ENCODE results near the gene MYH11. TPM values are rescaled to one million over a fixed set of nuclear protein-coding genes. Genes with fewer than 3 reads are reported as not detected.

The MYH11 gene
- polyA plus RNA-seq, 3 donors, result 0.06 TPM; not detected in 2

GRCh38 chr16:15822957-15823356 lies 33.9 kb downstream of the MYH11 start:
- Histone ChIP-seq H3K4me1 (ENCODE audit: control insufficient read depth in 1 of 2, insufficient read depth in 2 of 2, low read length in 2 of 2) (no peaks in the 10 kb centered on the region), H3K9me3 (replicated peaks in 1 of 2; ENCODE audit: control insufficient read depth in 1 of 2, insufficient read depth in 1 of 2, low read length in 2 of 2) (no peaks in the 10 kb centered on the region), H3K79me2 (ENCODE audit: insufficient read depth, low read length) (no peaks in the 10 kb centered on the region), H3K9ac (ENCODE audit: insufficient read depth, low read length, poor library complexity, severe bottlenecking) (no peak overlapping the region), H2AFZ (ENCODE audit: insufficient read depth, low read depth, low read length, poor library complexity, severe bottlenecking) (no peak overlapping the region), H3K27me3 (ENCODE audit: control insufficient read depth in 2 of 2, insufficient read depth in 2 of 2, low read length in 2 of 2) (no peaks in the 10 kb centered on the region), H3K36me3 (replicated peaks in 1 of 2; ENCODE audit: control insufficient read depth in 1 of 2, insufficient read depth in 2 of 2, low read length in 2 of 2) (no peaks in the 10 kb centered on the region), H3K4me2 (replicated peaks; ENCODE audit: extremely low read depth, low read length, poor library complexity, severe bottlenecking) (no peak overlapping the region), H3K27ac (ENCODE audit: low read depth in 1 of 2, low read length in 2 of 2) (no peak overlapping the region), H4K20me1 (ENCODE audit: insufficient read depth, low read length) (no peaks in the 10 kb centered on the region), H3K4me3 (replicated peaks in 1 of 3; ENCODE audit: low read depth in 2 of 3, low read length in 3 of 3) (no peak overlapping the region)
- Mint-ChIP-seq H3K27ac (no peak overlapping the region), H3K9me3 (peaks cover 0 to 3% (median 0%) of the 10 kb centered on the region in 7 donors), H3K27me3 (ENCODE audit: low read depth in 3 of 3) (peaks cover 0 to 4% (median 3%) of the 10 kb centered on the region in 3 donors), H3K4me1 (no peaks in the 10 kb centered on the region), H3K4me3 (no peak overlapping the region), H3K36me3 (no peaks in the 10 kb centered on the region)
- no peak for TF ChIP-seq CTCF (IDR thresholded peaks at IDR 0.05)
- intact Hi-C loops (cut with micrococcal nuclease), result no loop called here
- no peak for DNase-seq
- WGBS (ENCODE audit: insufficient coverage), result 96% methylated on average over 10 of the region's 17 CpGs

GRCh38 chr16:15820837-15821236 lies 36.0 kb downstream of the MYH11 start:
- intact Hi-C loops (cut with micrococcal nuclease), result no loop called here
- no peaks in the 10 kb centered on the region for H3K36me3 ChIP-seq (replicated peaks in 1 of 2; ENCODE audit: control insufficient read depth in 1 of 2, insufficient read depth in 2 of 2, low read length in 2 of 2)

More at GRCh38 chr16:15820837-15821236, 36.0 kb downstream of the MYH11 start:
- no peaks in the 10 kb centered on the region for H3K4me1 Mint-ChIP-seq
- no peak overlapping the region for H3K27ac ChIP-seq (ENCODE audit: low read depth in 1 of 2, low read length in 2 of 2)
- no peaks in the 10 kb centered on the region for H3K79me2 ChIP-seq (ENCODE audit: insufficient read depth, low read length)
- H3K27me3 Mint-ChIP-seq (ENCODE audit: low read depth in 3 of 3), result peaks cover 0 to 7% (median 0%) of the 10 kb centered on the region in 3 donors
- no peak for TF ChIP-seq CTCF (IDR thresholded peaks at IDR 0.05)
- H2AFZ ChIP-seq (ENCODE audit: insufficient read depth, low read depth, low read length, poor library complexity, severe bottlenecking), result no peak overlapping the region
- 97% methylated on average over 4 of the region's 7 CpGs for WGBS (ENCODE audit: insufficient coverage)
- H3K4me3 ChIP-seq (replicated peaks in 1 of 3; ENCODE audit: low read depth in 2 of 3, low read length in 3 of 3), result no peak overlapping the region
- peaks cover 0 to 8% of the 10 kb centered on the region in 2 donors for H3K9me3 ChIP-seq (replicated peaks in 1 of 2; ENCODE audit: control insufficient read depth in 1 of 2, insufficient read depth in 1 of 2, low read length in 2 of 2)
- H3K4me1 ChIP-seq (ENCODE audit: control insufficient read depth in 1 of 2, insufficient read depth in 2 of 2, low read length in 2 of 2), result no peaks in the 10 kb centered on the region
- no peak overlapping the region for H3K27ac Mint-ChIP-seq
- no peaks in the 10 kb centered on the region for H3K36me3 Mint-ChIP-seq
- no peaks in the 10 kb centered on the region for H4K20me1 ChIP-seq (ENCODE audit: insufficient read depth, low read length)
- H3K9ac ChIP-seq (ENCODE audit: insufficient read depth, low read length, poor library complexity, severe bottlenecking), result no peak overlapping the region
- no peak overlapping the region for H3K4me3 Mint-ChIP-seq
- no peaks in the 10 kb centered on the region for H3K27me3 ChIP-seq (ENCODE audit: control insufficient read depth in 2 of 2, insufficient read depth in 2 of 2, low read length in 2 of 2)
- peaks cover 7 to 16% (median 10%) of the 10 kb centered on the region in 7 donors for H3K9me3 Mint-ChIP-seq
- H3K4me2 ChIP-seq (replicated peaks; ENCODE audit: extremely low read depth, low read length, poor library complexity, severe bottlenecking), result no peak overlapping the region
- DNase-seq, result no peak
